SU-DHL-6 (cell line): Measurements from ENCODE around the gene CALN1.
"Not testable (repeated sequence)": the region's sequence is repeated elsewhere in the genome, so short reads cannot be mapped to it uniquely, and the experiment has no call there.

Experiments used
- H2AFZ ChIP-seq: fragments of 200-600 bp; sonication (generic); 2 replicates; pipeline ENCODE4 v1.6.1; 2014; ENCODE audit warnings: low read depth, mild to moderate bottlenecking, moderate library complexity, mixed read lengths, antibody characterized with exemption, low read length; ENCODE audit not compliant: severe bottlenecking
- H3F3A ChIP-seq: fragments of 200-600 bp; shearing (Covaris generic); 2 replicates; pipeline ENCODE4 v1.6.0; 2016; ENCODE audit warnings: antibody characterized with exemption, mild to moderate bottlenecking; ENCODE audit not compliant: insufficient read depth
- H3K27ac ChIP-seq: fragments of 200-600 bp; sonication (generic); 2 replicates; pipeline ENCODE4 v1.5.1; 2016; ENCODE audit warnings: low read depth, mild to moderate bottlenecking, low read length, moderate library complexity, mixed read lengths
- H3K27me3 ChIP-seq: fragments of 200-600 bp; sonication (generic), shearing (Covaris generic); 2 replicates; pipeline ENCODE4 v1.6.0; 2014; ENCODE audit warnings: mild to moderate bottlenecking, low read length
- H3K36me3 ChIP-seq: fragments of 200-600 bp; sonication (generic); 2 replicates; pipeline ENCODE4 v1.6.1; 2014; ENCODE audit warnings: mild to moderate bottlenecking, low read length, mixed read lengths
- H3K4me2 ChIP-seq: fragments of 300-600, 200-600 bp; shearing (Covaris generic), sonication (generic); 2 replicates; pipeline ENCODE4 v1.6.0; 2014; ENCODE audit warnings: low read length, low read depth, mild to moderate bottlenecking; ENCODE audit not compliant: poor library complexity, severe bottlenecking
- H3K4me3 ChIP-seq: fragments of 200-600 bp; sonication (generic); 2 replicates; pipeline ENCODE4 v1.5.1; 2014; ENCODE audit warnings: antibody characterized with exemption, low read length, mild to moderate bottlenecking, mixed read lengths; ENCODE audit not compliant: insufficient read depth, poor library complexity, severe bottlenecking
- H3K79me2 ChIP-seq: fragments of 200-600 bp; sonication (generic); 2 replicates; pipeline ENCODE4 v1.6.1; 2014; ENCODE audit warnings: mild to moderate bottlenecking, low read length, moderate library complexity; ENCODE audit not compliant: insufficient read depth
- H3K9ac ChIP-seq: fragments of 200-600 bp; sonication (generic); 2 replicates; pipeline ENCODE4 v1.7.0; 2014; ENCODE audit warnings: mild to moderate bottlenecking, low read length
- H3K9me2 ChIP-seq: fragments of 200-600 bp; sonication (generic); replicated peaks from 2 replicates; pipeline ENCODE4 v1.6.1; 2014; ENCODE audit warnings: low read length; ENCODE audit not compliant: insufficient read depth
- H3K9me3 ChIP-seq: fragments of 200-600 bp; sonication (generic); 2 replicates; pipeline ENCODE4 v1.6.1; 2014; ENCODE audit warnings: low read length, mixed read lengths; ENCODE audit not compliant: insufficient read depth
- H4K20me1 ChIP-seq: fragments of 200-600 bp; sonication (generic); 2 replicates; pipeline ENCODE4 v1.6.1; 2014; ENCODE audit warnings: low read depth, mild to moderate bottlenecking, antibody characterized with exemption, low read length, moderate library complexity, mixed read lengths
- CTCF ChIP-seq: fragments of 200-600 bp; sonication (generic); IDR thresholded peaks from one replicate; pipeline ENCODE4 v1.5.1; 2017; ENCODE audit warnings: antibody characterized with exemption, mild to moderate bottlenecking, low read length, moderate library complexity; ENCODE audit not compliant: insufficient read depth, poor library complexity, severe bottlenecking
- EZH2phosphoT487 ChIP-seq: fragments of 200-600 bp; sonication (generic), shearing (Covaris generic); conservative IDR thresholded peaks from 2 replicates; pipeline ENCODE4 v1.6.1; 2018; ENCODE audit warnings: mild to moderate bottlenecking, antibody characterized with exemption, low read length, moderate library complexity, mixed read lengths

Gene CALN1

DNA sequence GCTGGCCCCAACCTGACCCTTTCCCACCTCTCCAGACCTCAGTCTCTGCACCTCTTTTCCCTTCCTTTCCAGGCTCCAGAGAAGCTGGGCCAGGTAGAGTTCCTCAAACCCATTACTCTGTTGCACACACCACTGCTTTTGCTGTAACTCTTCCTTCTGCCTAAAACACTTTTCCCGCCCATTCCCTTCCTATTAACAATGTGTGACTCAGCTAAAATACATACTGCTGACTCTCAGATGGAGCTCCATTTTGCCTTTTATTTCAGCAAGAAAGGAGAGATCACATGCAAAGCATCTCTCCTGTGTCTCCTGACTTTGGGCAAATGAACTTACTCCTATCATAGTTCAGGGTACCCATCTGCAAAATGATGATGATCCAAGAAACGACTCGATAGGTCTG lies 201.0 kb downstream of the CALN1 start:
- no peak for TF ChIP-seq CTCF
- TF ChIP-seq EZH2phosphoT487 = no peak
- no peaks in the 10 kb centered on the region for H3K9me3 ChIP-seq
- H3K9me2 ChIP-seq = 0 out of 2 replicates have a peak, but pooled peaks cover 3% of the 10 kb centered on the region
- no peak overlapping the region for H3K9ac ChIP-seq
- no peak overlapping the region for H3K27ac ChIP-seq
- no peaks in the 10 kb centered on the region for H3K79me2 ChIP-seq
- no peaks in the 10 kb centered on the region for H3F3A ChIP-seq
- H3K4me3 ChIP-seq = no peak overlapping the region
- no peaks in the 10 kb centered on the region for H4K20me1 ChIP-seq
- H3K4me2 ChIP-seq = no peak overlapping the region
- no peaks in the 10 kb centered on the region; the same call in 1 of the 2 replicates for H3K27me3 ChIP-seq
- H3K36me3 ChIP-seq = no peaks in the 10 kb centered on the region
- no peak overlapping the region for H2AFZ ChIP-seq

GRCh38 chr7:72209006-72209405 lies 203.1 kb downstream of the CALN1 start:
- H3K27ac ChIP-seq, H3F3A ChIP-seq, H3K27me3 ChIP-seq, H3K9ac ChIP-seq, H4K20me1 ChIP-seq, H3K9me3 ChIP-seq, H3K79me2 ChIP-seq, H3K4me2 ChIP-seq, H3K9me2 ChIP-seq, H3K36me3 ChIP-seq, H2AFZ ChIP-seq, H3K4me3 ChIP-seq: not testable (repeated sequence)

DNA sequence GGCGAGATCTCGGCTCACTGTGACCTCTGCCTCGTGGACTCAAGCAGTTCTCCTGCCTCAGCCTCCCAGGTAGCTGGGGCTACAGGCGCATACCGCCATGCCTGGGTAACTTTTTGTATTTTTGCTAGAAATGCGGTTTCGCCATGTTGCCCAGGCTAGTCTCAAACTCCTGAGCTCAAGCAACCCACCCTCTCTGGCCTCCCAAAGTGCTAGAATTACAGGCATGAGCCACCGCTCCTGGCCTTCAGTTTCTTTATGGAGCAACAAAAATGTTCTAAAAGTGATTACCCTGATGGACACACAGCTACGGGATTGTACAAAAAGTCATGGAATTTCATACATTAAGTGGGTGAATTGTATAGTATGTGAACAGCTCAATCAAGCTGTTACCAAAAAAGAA lies 216.0 kb downstream of the CALN1 start:
- H3K79me2 ChIP-seq = no peaks in the 10 kb centered on the region
- H3F3A ChIP-seq = no peaks in the 10 kb centered on the region
- no peak overlapping the region for H2AFZ ChIP-seq
- no peaks in the 10 kb centered on the region for H4K20me1 ChIP-seq
- no peaks in the 10 kb centered on the region for H3K36me3 ChIP-seq
- TF ChIP-seq EZH2phosphoT487 = no peak
- TF ChIP-seq CTCF = no peak
- H3K27ac ChIP-seq = no peak overlapping the region
- H3K27me3 ChIP-seq = no peaks in the 10 kb centered on the region
- H3K4me3 ChIP-seq = no peak overlapping the region
- H3K9ac ChIP-seq = no peak overlapping the region
- no peaks in the 10 kb centered on the region for H3K9me3 ChIP-seq
- H3K9me2 ChIP-seq = no peaks in the 10 kb centered on the region
- H3K4me2 ChIP-seq = no peak overlapping the region

DNA sequence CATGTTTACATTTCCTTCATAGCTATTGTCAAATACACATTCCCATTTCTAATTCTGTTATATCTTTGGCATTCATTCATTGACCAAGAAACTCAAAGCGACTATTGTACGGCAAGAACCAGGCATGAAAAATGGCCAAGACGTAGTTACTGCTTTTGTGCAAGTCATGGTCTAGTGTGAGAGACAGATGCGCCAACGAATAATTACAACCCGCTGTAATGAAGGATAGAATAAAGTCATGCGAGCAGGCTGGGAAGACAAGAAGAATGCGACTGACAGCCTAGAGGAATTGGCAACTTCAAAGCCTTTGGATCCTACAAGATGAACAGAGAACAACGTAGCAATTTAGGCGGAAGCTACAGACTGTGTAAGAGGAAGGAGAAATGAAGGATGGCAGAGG lies 221.2 kb downstream of the CALN1 start:
- no peak for TF ChIP-seq CTCF
- TF ChIP-seq EZH2phosphoT487 = no peak
- H3K9ac ChIP-seq = no peak overlapping the region
- H3K4me3 ChIP-seq = no peak overlapping the region
- no peaks in the 10 kb centered on the region for H3K79me2 ChIP-seq
- no peaks in the 10 kb centered on the region for H3K9me2 ChIP-seq
- no peak overlapping the region for H3K4me2 ChIP-seq
- no peaks in the 10 kb centered on the region for H3K9me3 ChIP-seq
- no peaks in the 10 kb centered on the region for H4K20me1 ChIP-seq
- H3K27me3 ChIP-seq = no peaks in the 10 kb centered on the region
- H3F3A ChIP-seq = no peaks in the 10 kb centered on the region
- H3K27ac ChIP-seq = no peak overlapping the region
- H2AFZ ChIP-seq = no peak overlapping the region
- no peaks in the 10 kb centered on the region for H3K36me3 ChIP-seq
